ENCODE results near the gene TLE7. TPM values are rescaled to one million over a fixed set of nuclear protein-coding genes. Genes with fewer than 3 reads are reported as not detected.

Gene TLE7
- not detected for polyA plus RNA-seq (ENCODE audit: low read depth in 6 of 6)

- DNase-seq = no peak
- Mint-ChIP-seq H3K27me3 (peaks cover 5 to 34% (median 30%) of the 10 kb centered on the region in 3 donors), H3K9me3 (peaks cover 4 to 27% (median 21%) of the 10 kb centered on the region in 7 donors), H3K4me3 (peak within 1 kb of the TSS in 1 of 8 donors; percentile 16), H3K36me3 (peaks cover 0 to 4% of the 10 kb centered on the region in 2 donors), H3K4me1 (peaks cover 2 to 6% (median 4%) of the 10 kb centered on the region in 3 donors), H3K27ac (no peak within 1 kb of the TSS)
- ATAC-seq (ENCODE audit: low read depth in 2 of 2) = no peak
Measured at GRCh38 chr16:71442051-71442440, at the start of gene TLE7. TLE7 (minus strand) TSS chr16:71442054; CDS start chr16:71433324, 8,730 bp downstream.

GRCh38 chr16:71491054-71491453 lies 49.2 kb upstream of the TLE7 start:
- Mint-ChIP-seq H3K9me3 (peaks cover 0 to 4% (median 0%) of the 10 kb centered on the region in 7 donors), H3K27me3 (peaks cover 0 to 35% (median 22%) of the 10 kb centered on the region in 3 donors), H3K27ac (no peak overlapping the region), H3K4me3 (no peak overlapping the region), H3K4me1 (no peaks in the 10 kb centered on the region), H3K36me3 (no peaks in the 10 kb centered on the region)
- ATAC-seq (ENCODE audit: low read depth in 2 of 2) (no peak), DNase-seq (no peak)

- DNase-seq (no peak), ATAC-seq (ENCODE audit: low read depth in 2 of 2) (no peak)
- H3K4me1 Mint-ChIP-seq = peaks cover 0 to 4% (median 2%) of the 10 kb centered on the region in 3 donors
- no peak overlapping the region for H3K4me3 Mint-ChIP-seq
- peaks cover 0 to 4% (median 0%) of the 10 kb centered on the region in 7 donors for H3K9me3 Mint-ChIP-seq
- H3K36me3 Mint-ChIP-seq = no peaks in the 10 kb centered on the region
- H3K27ac Mint-ChIP-seq = no peak overlapping the region
- peaks cover 0 to 35% (median 22%) of the 10 kb centered on the region in 3 donors for H3K27me3 Mint-ChIP-seq
Measured at GRCh38 chr16:71490361-71490760, 48.5 kb upstream of the TLE7 start.

GRCh38 chr16:71489122-71489521 lies 47.3 kb upstream of the TLE7 start, which contains the start of gene ZNF19:
ZNF19 (minus strand) TSS chr16:71489324; CDS start chr16:71482114, 7,210 bp downstream.
- no peaks in the 10 kb centered on the region for H3K36me3 Mint-ChIP-seq
- ATAC-seq (ENCODE audit: low read depth in 2 of 2) (no peak), DNase-seq (no peak)
- peaks cover 0 to 29% (median 14%) of the 10 kb centered on the region in 3 donors for H3K27me3 Mint-ChIP-seq
- no peak within 1 kb of the TSS for H3K4me3 Mint-ChIP-seq
- H3K9me3 Mint-ChIP-seq = peaks cover 0 to 4% (median 0%) of the 10 kb centered on the region in 7 donors
- H3K27ac Mint-ChIP-seq = peak within 1 kb of the TSS in 2 of 6 donors; percentile 17 to 36
- peaks cover 5 to 13% (median 12%) of the 10 kb centered on the region in 3 donors for H3K4me1 Mint-ChIP-seq

- peak overlapping the region; percentile 94 to 99 (median 98) for H3K27ac Mint-ChIP-seq
- peak; percentile 78 to 84 for ATAC-seq (ENCODE audit: low read depth in 2 of 2)
- H3K9me3 Mint-ChIP-seq = peaks cover 0 to 4% (median 0%) of the 10 kb centered on the region in 7 donors
- peaks cover 0 to 15% (median 14%) of the 10 kb centered on the region in 3 donors for H3K27me3 Mint-ChIP-seq
- no peaks in the 10 kb centered on the region for H3K36me3 Mint-ChIP-seq
- DNase-seq = peak; percentile 87
- H3K4me1 Mint-ChIP-seq = peaks cover 21 to 25% (median 22%) of the 10 kb centered on the region in 3 donors
- peak overlapping the region; percentile 70 to 96 (median 93) for H3K4me3 Mint-ChIP-seq
Measured at GRCh38 chr16:71484006-71484893, 42.4 kb upstream of the TLE7 start.

GRCh38 chr16:71482569-71482968 lies 40.7 kb upstream of the TLE7 start:
- H3K4me3 Mint-ChIP-seq = no peak overlapping the region

GRCh38 chr16:71480956-71481355 lies 39.1 kb upstream of the TLE7 start:
- Mint-ChIP-seq H3K36me3 (peaks cover 22 to 24% of the 10 kb centered on the region in 2 donors), H3K4me3 (peak overlapping the region in 1 of 8 donors; percentile 29), H3K27ac (peak overlapping the region in 5 of 6 donors; percentile 1 to 98 (median 94)), H3K4me1 (peaks cover 21 to 25% (median 22%) of the 10 kb centered on the region in 3 donors), H3K27me3 (no peaks in the 10 kb centered on the region), H3K9me3 (peaks cover 0 to 1% (median 0%) of the 10 kb centered on the region in 7 donors)
- DNase-seq (no peak), ATAC-seq (ENCODE audit: low read depth in 2 of 2) (no peak)

More at GRCh38 chr16:71482569-71482968, 40.7 kb upstream of the TLE7 start:
- Mint-ChIP-seq H3K9me3 (peaks cover 0 to 4% (median 0%) of the 10 kb centered on the region in 7 donors), H3K4me1 (peaks cover 21 to 25% (median 22%) of the 10 kb centered on the region in 3 donors), H3K36me3 (peaks cover 6 to 10% of the 10 kb centered on the region in 2 donors), H3K27me3 (peaks cover 0 to 8% (median 6%) of the 10 kb centered on the region in 3 donors), H3K27ac (peak overlapping the region; percentile 80 to 98 (median 96))
- DNase-seq = no peak
- ATAC-seq (ENCODE audit: low read depth in 2 of 2) = no peak

- no peak for ATAC-seq (ENCODE audit: low read depth in 2 of 2)
- no peaks in the 10 kb centered on the region for H3K9me3 Mint-ChIP-seq
- DNase-seq = no peak
- H3K36me3 Mint-ChIP-seq = peaks cover 27 to 28% of the 10 kb centered on the region in 2 donors
- H3K27ac Mint-ChIP-seq = peak overlapping the region in 1 of 6 donors; percentile 83
- H3K27me3 Mint-ChIP-seq = no peaks in the 10 kb centered on the region
- no peak overlapping the region for H3K4me3 Mint-ChIP-seq
- peaks cover 10 to 17% (median 12%) of the 10 kb centered on the region in 3 donors for H3K4me1 Mint-ChIP-seq
Measured at GRCh38 chr16:71479420-71479819, 37.6 kb upstream of the TLE7 start.

GRCh38 chr16:71476457-71477124 lies 34.7 kb upstream of the TLE7 start:
- no peaks in the 10 kb centered on the region for H3K27me3 Mint-ChIP-seq
- DNase-seq (no peak), ATAC-seq (ENCODE audit: low read depth in 2 of 2) (no peak)
- peak overlapping the region in 2 of 6 donors; percentile 11 to 31 for H3K27ac Mint-ChIP-seq
- no peaks in the 10 kb centered on the region for H3K9me3 Mint-ChIP-seq
- H3K4me3 Mint-ChIP-seq = no peak overlapping the region
- H3K36me3 Mint-ChIP-seq = peaks cover 30 to 40% of the 10 kb centered on the region in 2 donors
- H3K4me1 Mint-ChIP-seq = peaks cover 0 to 7% (median 2%) of the 10 kb centered on the region in 3 donors

- DNase-seq = no peak
- Mint-ChIP-seq H3K4me3 (no peak overlapping the region), H3K27me3 (no peaks in the 10 kb centered on the region), H3K36me3 (peaks cover 34 to 40% of the 10 kb centered on the region in 2 donors), H3K9me3 (no peaks in the 10 kb centered on the region), H3K27ac (no peak overlapping the region), H3K4me1 (no peaks in the 10 kb centered on the region)
- ATAC-seq (ENCODE audit: low read depth in 2 of 2) = no peak
Measured at GRCh38 chr16:71474864-71475263, 33.0 kb upstream of the TLE7 start.

GRCh38 chr16:71473891-71474290 lies 32.0 kb upstream of the TLE7 start:
- DNase-seq = no peak
- no peaks in the 10 kb centered on the region for H3K9me3 Mint-ChIP-seq
- no peak for ATAC-seq (ENCODE audit: low read depth in 2 of 2)
- no peak overlapping the region for H3K4me3 Mint-ChIP-seq
- peak overlapping the region in 1 of 6 donors; percentile 29 for H3K27ac Mint-ChIP-seq
- no peaks in the 10 kb centered on the region for H3K27me3 Mint-ChIP-seq
- no peaks in the 10 kb centered on the region for H3K4me1 Mint-ChIP-seq
- peaks cover 41 to 49% of the 10 kb centered on the region in 2 donors for H3K36me3 Mint-ChIP-seq

- ATAC-seq (ENCODE audit: low read depth in 2 of 2) = no peak
- Mint-ChIP-seq H3K9me3 (no peaks in the 10 kb centered on the region), H3K27ac (peak overlapping the region in 2 of 6 donors; percentile 22 to 76), H3K27me3 (no peaks in the 10 kb centered on the region), H3K4me3 (no peak overlapping the region), H3K4me1 (no peaks in the 10 kb centered on the region), H3K36me3 (peaks cover 35 to 48% of the 10 kb centered on the region in 2 donors)
- no peak for DNase-seq
Measured at GRCh38 chr16:71472931-71473330, 31.1 kb upstream of the TLE7 start.

- no peak overlapping the region for H3K4me3 Mint-ChIP-seq
- peaks cover 26 to 39% of the 10 kb centered on the region in 2 donors for H3K36me3 Mint-ChIP-seq
Measured at GRCh38 chr16:71472051-71472450, 30.2 kb upstream of the TLE7 start.

More at GRCh38 chr16:71472051-71472450, 30.2 kb upstream of the TLE7 start:
- H3K27ac Mint-ChIP-seq = peak overlapping the region in 1 of 6 donors; percentile 30
- no peak for ATAC-seq (ENCODE audit: low read depth in 2 of 2)
- no peaks in the 10 kb centered on the region for H3K27me3 Mint-ChIP-seq
- H3K4me1 Mint-ChIP-seq = no peaks in the 10 kb centered on the region
- H3K9me3 Mint-ChIP-seq = no peaks in the 10 kb centered on the region
- DNase-seq = no peak
